Mucosa of descending colon (tissue), 3 donors: ENCODE data around the gene FBXO17. TPM values are rescaled to one million over a fixed set of nuclear protein-coding genes. Genes with fewer than 3 reads are reported as not detected.
"Not testable (repeated sequence)": the region's sequence is repeated elsewhere in the genome, so short reads cannot be mapped to it uniquely, and the experiment has no call there.

ENCODE experiments used
- ATAC-seq: fragments of 200-7000 bp; cut with Tn5 transposase; one replicate; pipeline ENCODE4 v1.9.1; 2020; ENCODE audit warnings: mild to moderate bottlenecking, moderate library complexity
- DNase-seq, 3 donors: peaks; one replicate each; pipeline ENCODE4 v3.0.0-alpha.2; 2020
- H3K36me3 ChIP-seq: fragments of 200-600 bp; one replicate; pipeline ENCODE4 v1.8.0; 2021; ENCODE audit warnings: low read depth, mild to moderate bottlenecking
- H3K4me1 ChIP-seq: fragments of 200-600 bp; one replicate; pipeline ENCODE4 v1.8.0; 2021; ENCODE audit warnings: low read depth, mild to moderate bottlenecking
- H3K4me3 ChIP-seq: fragments of 200-600 bp; one replicate; pipeline ENCODE4 v1.8.0; 2021; ENCODE audit warnings: mild to moderate bottlenecking
- H3K9me3 ChIP-seq: fragments of 200-600 bp; one replicate; pipeline ENCODE4 v1.8.0; 2021; ENCODE audit warnings: mild to moderate bottlenecking
- CTCF ChIP-seq: fragments of 200-600 bp; IDR thresholded peaks from one replicate; pipeline ENCODE4 v1.8.0; 2022; ENCODE audit warnings: antibody characterized with exemption, mild to moderate bottlenecking
- intact Hi-C, 2 donors: fragments of 100-400 bp; cut with DNase I in 1 of 2; cut with micrococcal nuclease in 1 of 2; formaldehyde crosslinking; loops; one replicate each; pipeline versions ENCODE4 v1.11.0 to v1.11.1; 2022; cut with DNase I, micrococcal nuclease
- total RNA-seq, 3 donors: library from RNA; stranded (reverse); fragmentation: NEBNext Ultra II Directional in 2 of 3; extraction: Animal tissue kit (Norgen Biotek cat#: 25700) in 2 of 3; gene quantifications; one replicate each; pipeline versions ENCODE4 v1.2.1 to v1.2.4, GENCODE V29; 2021 to 2023
- donor health status: DM: no; HTN: no; CAD: no; lungs with moderate emphysema.
- donor health status: DM: no; HTN: no; CAD: no.
- donor health status: DM: no; HTN: yes; CAD: no.

The FBXO17 gene
- total RNA-seq, 3 donors from 2014 or later, result 1.8 to 18.9 (median 1.9) TPM

GRCh38 chr19:39003188-39003587 is 27.6 kb upstream of the FBXO17 start:
- H3K9me3 ChIP-seq, result no peaks in the 10 kb centered on the region
- H3K4me1 ChIP-seq, result no peaks in the 10 kb centered on the region
- H3K36me3 ChIP-seq, result no peaks in the 10 kb centered on the region
- no peak for ATAC-seq
- intact Hi-C loops, result no loop called here
- no peak for DNase-seq
- H3K4me3 ChIP-seq, result no peak overlapping the region
- TF ChIP-seq CTCF, result no peak

GRCh38 chr19:39001041-39001440 is 25.5 kb upstream of the FBXO17 start:
- DNase-seq (no peak), ATAC-seq (no peak)
- H3K4me3 ChIP-seq, result no peak overlapping the region
- H3K36me3 ChIP-seq, result no peaks in the 10 kb centered on the region
- no peak for TF ChIP-seq CTCF
- no peaks in the 10 kb centered on the region for H3K9me3 ChIP-seq
- H3K4me1 ChIP-seq, result no peaks in the 10 kb centered on the region
- intact Hi-C loops, result no loop called here

GRCh38 chr19:38997576-38997975 is 22.0 kb upstream of the FBXO17 start:
- DNase-seq, H3K4me3 ChIP-seq, H3K9me3 ChIP-seq, ATAC-seq, intact Hi-C loops, H3K36me3 ChIP-seq, H3K4me1 ChIP-seq: not testable (repeated sequence)

GRCh38 chr19:38993271-38993670 is 17.7 kb upstream of the FBXO17 start:
- DNase-seq (no peak), ATAC-seq (no peak)
- no peaks in the 10 kb centered on the region for H3K4me1 ChIP-seq
- intact Hi-C loops, result no loop called here
- TF ChIP-seq CTCF, result no peak
- no peak overlapping the region for H3K4me3 ChIP-seq
- no peaks in the 10 kb centered on the region for H3K36me3 ChIP-seq
- no peaks in the 10 kb centered on the region for H3K9me3 ChIP-seq

- no peak overlapping the region for H3K4me3 ChIP-seq
- no peak for ATAC-seq
- intact Hi-C loops, result no loop called here
- no peak for TF ChIP-seq CTCF
- H3K9me3 ChIP-seq, result no peaks in the 10 kb centered on the region
- H3K36me3 ChIP-seq, result no peaks in the 10 kb centered on the region
- no peak for DNase-seq
- H3K4me1 ChIP-seq, result no peaks in the 10 kb centered on the region
These were observed 15.6 kb upstream of the FBXO17 start for GRCh38 chr19:38990949-38991697.

- H3K4me1 ChIP-seq, intact Hi-C loops, ATAC-seq, H3K4me3 ChIP-seq, H3K36me3 ChIP-seq, DNase-seq, H3K9me3 ChIP-seq: not testable (repeated sequence)
These were observed 14.1 kb upstream of the FBXO17 start for GRCh38 chr19:38989614-38990013.
